ENCODE measurements around the gene SLC38A8.

SLC38A8 gene

DNA sequence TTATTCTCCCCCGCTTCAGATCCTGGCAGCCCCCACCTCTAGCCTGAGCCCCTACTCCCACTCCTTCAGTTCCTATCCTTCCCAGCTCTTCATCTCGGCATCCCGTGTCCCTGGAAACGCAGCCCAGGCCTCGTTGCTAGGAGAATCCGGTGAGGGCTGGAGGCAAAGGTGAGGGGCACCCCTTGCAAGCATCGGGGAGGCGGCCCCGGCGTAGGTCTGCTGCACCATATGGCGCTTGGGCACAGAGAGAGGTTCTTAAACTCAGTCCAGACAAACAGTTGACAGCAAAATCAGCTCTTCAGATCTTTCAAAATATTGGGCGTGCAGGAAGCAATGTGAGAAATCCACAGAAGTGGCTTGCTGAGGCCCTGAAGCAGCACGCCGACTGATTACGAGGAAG lies 15.0 kb downstream of the SLC38A8 start:
- no peak for DNase-seq

- DNase-seq = no peak
Observed at GRCh38 chr16:84026606-84027005, 16.0 kb downstream of the SLC38A8 start.

DNA sequence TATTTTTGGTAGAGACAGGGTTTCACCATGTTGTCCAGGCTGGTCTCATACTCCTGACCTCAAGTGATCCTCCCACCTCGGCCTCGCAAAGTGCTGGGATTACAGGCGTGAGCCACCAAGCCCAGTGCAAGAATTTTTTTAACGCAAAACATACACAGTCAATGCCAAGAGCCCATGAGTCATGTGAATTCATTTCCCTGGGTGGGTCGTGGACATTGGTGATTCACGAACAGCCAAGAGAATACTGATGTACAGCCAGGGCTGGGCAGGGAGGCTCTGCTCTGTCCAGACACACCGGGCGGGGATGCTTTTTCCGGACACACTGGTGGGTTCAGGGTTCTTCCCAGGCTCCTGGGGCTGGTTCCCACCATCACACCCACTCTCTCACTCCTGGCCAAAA lies 17.7 kb downstream of the SLC38A8 start:
- DNase-seq = no peak

DNA sequence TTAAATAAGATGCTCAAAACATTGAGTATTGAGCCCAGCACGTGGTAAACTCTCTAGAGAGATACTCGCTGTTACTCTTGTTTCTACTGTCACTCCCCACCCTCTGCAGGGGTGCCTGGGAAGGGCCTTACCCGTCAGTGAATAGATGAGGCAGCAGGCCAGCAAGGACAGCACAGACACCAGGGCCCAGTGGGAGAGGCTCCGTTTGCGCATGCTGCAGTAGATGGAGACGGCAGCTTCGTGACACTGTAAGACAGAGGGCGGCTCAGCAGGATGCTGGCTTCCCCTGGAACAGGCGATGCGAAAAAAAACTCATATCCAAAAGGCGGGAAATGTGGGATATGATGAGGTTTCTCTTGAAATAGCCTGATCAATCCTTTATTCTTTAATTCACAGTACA lies 20.0 kb downstream of the SLC38A8 start:
- no peak for DNase-seq

DNA sequence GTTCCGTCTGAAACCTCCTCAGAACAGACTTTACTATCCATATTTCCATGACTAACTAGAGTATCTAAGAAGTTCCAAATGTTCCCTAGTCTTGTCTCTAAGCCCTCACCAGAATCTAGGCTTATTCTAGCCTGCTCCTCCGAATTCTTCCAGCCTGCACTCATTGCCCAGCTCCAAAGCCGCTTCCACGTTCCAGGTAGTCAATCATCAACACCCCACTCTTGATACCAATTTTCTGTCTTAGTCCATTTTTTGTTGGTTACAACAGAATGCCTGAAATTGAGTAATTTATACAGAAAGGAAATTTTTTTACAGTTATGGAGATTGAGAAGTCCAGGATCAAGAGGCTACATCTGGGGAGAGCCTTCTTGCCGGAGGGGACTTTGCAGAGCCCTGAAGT lies 21.1 kb downstream of the SLC38A8 start:
- DNase-seq = no peak

- DNase-seq = no peak
Observed at GRCh38 chr16:84020353-84020752, 22.2 kb downstream of the SLC38A8 start.

- no peak for DNase-seq
Observed at GRCh38 chr16:84018710-84019109, 23.9 kb downstream of the SLC38A8 start.

GRCh38 chr16:84016477-84016876 lies 26.1 kb downstream of the SLC38A8 start:
- DNase-seq = no peak

GRCh38 chr16:84015399-84015798 lies 27.2 kb downstream of the SLC38A8 start:
- DNase-seq = no peak

- DNase-seq = no peak
Observed at GRCh38 chr16:84014570-84015327, 27.8 kb downstream of the SLC38A8 start.

DNA sequence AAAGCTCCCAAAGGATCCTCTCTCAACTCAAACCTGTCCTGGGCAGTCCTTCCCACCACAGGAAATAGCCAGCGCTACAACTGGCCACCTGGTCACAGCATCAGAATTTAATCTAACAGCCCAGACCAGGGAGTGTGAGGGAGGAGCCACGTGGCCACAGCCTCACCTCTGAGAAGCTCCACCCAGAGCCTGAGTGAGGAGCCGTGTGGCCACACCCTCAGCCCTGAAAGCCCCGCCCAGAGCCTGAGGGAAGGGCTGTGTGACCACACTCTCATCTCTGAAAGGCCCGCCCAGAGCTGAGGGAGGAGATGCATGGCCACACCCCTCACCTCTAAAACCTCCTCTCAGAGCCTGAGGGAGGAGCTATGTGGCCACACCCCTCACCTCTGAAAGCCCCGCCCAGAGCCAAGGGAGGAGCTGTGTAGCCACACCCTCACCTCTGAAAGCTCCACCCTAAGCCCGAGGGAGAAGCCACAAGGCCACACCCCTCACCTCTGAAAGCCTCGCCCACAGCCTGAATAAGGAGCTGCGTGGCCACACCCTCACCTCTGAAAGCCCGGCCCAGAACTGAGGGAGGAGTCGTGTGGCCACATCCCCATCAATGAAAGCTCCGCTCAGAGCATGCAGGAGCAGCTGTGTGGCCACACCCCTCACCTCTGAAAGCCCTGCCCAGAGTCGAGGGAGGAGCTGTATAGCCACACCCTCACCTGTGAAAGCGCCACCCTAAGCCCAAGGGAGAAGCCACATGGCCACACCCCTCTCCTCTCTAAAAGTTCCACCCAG lies 28.6 kb downstream of the SLC38A8 start:
- DNase-seq = no peak

DNA sequence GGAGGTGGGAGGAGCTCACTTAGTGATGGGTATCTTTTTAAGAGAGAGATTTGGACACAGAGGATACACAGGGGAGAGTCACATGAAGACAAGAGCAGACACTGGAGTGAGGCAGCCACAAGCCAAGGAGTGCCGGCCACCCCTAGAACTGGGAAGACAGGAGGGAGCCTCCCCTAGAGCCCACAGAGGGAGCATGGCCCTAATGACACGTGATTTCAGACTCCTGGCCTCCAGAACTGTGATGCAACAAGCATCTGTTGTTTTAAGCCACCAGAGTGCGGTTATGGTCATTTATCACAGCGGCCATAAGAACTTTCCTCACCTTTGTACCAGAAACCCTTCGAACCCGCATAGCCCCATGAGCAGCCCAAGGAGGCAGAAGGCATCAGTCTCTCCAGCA lies 33.3 kb downstream of the SLC38A8 start:
- DNase-seq = no peak

GRCh38 chr16:84007965-84008364 lies 34.6 kb downstream of the SLC38A8 start:
- no peak for DNase-seq

GRCh38 chr16:84007520-84007919 lies 35.1 kb downstream of the SLC38A8 start:
- DNase-seq = no peak

GRCh38 chr16:84005391-84005790 lies 37.2 kb downstream of the SLC38A8 start:
- no peak for DNase-seq

GRCh38 chr16:84004442-84004841 lies 38.2 kb downstream of the SLC38A8 start:
- DNase-seq = no peak

- no peak for DNase-seq
Observed at GRCh38 chr16:84003038-84003437, 39.6 kb downstream of the SLC38A8 start.

DNA sequence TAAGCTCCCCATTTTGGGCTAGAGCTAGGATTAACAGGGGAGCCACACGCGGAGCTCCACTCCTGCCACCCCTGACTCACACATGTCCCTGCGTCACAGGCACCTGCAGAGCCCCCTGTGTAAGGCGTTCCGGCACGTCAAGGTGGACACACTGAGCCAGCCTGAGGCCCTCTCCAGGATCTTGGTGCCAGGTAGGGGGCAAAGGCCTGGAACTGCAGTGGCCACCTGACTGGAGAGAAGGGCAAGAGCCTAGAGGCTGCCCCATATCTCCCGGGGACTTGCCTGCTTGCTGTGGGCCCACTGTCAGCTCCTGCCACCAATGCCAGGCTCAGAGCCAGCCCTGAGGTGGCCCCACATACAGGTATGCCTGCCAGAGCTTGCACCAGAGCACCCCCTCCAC lies 40.9 kb downstream of the SLC38A8 start:
- DNase-seq = no peak

DNA sequence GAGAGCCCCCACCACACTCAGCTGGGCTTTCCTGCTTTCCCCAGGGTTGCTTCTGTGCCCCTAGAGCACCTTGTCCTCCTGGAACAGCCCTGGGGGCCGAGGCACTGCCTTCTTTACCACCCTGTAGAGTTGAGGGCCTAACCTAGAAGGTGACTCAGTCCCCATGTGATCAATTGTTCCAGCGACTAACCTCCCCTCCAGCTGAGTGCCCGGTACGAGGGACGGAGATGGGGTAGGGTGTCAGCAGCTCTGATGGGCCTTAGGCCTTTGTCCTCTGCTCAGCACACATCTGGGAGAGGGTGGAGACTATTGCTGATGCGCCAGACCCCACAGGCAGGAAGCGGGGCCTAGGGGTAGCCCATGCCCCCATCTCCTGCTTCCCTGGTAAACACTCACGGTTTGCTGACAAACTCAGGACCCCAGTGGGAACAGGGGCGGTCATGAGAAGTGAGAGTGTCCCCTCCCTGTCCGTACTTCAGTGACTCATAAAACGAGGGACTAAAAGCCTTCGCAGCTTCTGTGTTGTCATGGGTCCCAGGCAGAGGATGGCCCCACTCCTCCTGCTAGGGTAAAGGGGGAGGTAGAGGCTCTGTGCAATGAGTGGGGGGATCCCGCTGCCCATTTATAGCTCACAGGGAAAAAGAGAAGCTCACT lies 41.5 kb downstream of the SLC38A8 start:
- no peak for DNase-seq

GRCh38 chr16:83998091-83998490 lies 44.5 kb downstream of the SLC38A8 start:
- DNase-seq = no peak

DNA sequence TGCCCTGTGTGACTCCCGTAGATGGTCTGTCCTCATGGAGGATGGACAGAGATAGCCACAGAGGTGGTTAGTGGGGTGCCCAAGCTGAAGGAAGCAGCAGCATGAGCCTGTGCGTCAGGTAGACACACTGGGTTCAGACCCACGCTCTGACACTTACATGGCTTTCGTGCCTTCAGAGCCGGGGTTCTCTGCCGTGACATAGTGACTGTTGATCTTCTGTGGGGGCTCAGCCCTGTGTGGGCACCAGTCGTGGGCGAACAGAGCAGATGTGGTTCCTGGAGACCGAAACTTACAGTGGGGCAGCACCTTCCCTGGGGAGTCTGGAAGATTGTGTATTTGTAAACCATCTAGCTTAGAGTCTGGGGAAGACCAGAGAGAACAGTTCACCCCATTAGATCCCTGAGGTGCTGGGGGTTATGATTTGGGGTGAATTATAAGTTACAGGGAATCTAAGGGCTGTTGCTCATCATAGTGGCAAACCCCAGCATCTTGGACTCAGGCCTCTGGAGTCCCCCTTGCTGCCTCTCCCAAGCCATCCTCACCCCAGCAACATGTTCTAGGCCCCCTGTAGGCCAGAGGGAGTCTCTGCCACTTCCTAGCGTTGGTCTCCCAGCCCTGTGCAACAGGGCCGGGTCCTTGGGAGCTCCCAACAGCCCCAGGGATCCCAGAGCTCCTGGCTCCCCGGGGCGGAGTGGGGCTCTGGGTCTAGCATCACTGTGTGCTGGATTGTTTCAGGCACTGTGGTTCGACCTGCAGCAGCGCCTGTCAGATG lies 45.9 kb downstream of the SLC38A8 start:
- no peak for DNase-seq

DNA sequence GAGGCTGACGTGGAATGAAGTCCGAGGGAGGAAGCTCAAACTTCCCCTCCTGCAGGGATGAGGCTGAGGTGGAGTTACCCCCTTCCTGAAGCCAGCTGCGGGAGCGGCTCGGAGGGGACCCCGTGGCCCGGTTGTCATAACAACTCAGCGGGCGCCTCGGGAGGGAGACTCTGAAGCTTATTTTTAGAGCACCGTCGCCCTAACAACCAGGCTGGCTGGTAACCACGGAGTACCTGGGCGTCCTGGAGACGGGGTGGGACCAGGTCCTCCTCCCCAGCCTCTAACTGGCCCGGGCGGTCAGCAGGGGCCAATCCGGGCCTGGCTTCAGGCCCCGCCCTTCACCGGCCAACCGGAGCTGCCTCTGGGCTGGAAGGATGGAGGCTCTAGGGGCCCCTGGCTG lies 46.8 kb downstream of the SLC38A8 start:
- no peak for DNase-seq

DNA sequence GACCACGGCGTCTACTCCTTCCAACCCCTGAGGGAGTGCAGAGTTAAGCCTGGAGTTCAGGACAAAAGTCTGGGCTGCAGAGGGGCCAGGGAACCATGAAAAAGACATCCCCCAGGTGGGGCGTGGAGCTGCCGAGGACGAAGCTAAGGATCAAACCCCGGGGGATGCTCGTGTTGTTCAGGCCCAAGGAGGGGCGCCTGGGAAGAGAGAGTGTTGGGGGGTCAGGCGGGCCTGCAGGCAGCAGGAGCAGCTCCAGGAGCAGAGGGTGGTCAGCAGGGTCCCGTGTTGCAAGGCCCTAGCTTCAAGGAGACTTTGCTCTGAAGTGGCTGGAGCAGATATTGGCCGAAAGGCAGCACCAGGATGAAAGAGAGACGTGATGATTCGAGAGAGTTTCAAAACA lies 47.9 kb downstream of the SLC38A8 start:
- no peak for DNase-seq

All from AML-193 (cell line).